Adrenal gland (tissue), 12 donors: ENCODE measurements around the gene EPHB2. TPM values are rescaled to one million over a fixed set of nuclear protein-coding genes. Genes with fewer than 3 reads are reported as not detected.

ENCODE experiments used
- DNase-seq, 7 donors: peaks; one replicate each; pipeline ENCODE4 v3.0.0-alpha.2; 2019 to 2020
- H3K27ac ChIP-seq, 5 donors: fragments of 200-600 bp; sonication (generic) in 4 of 5; 1 replicate in 3 of 5; 2 replicates in 2 of 5; pipeline versions ENCODE4 v1.5.1 to v1.8.0; 2016 to 2020; ENCODE audit warnings: mild to moderate bottlenecking in 1 of 5
- H3K27me3 ChIP-seq: fragments of 200-600 bp; 2 replicates; pipeline ENCODE4 v1.8.0; 2021
- H3K36me3 ChIP-seq, 2 donors: fragments of 200-600 bp; replicated peaks in 1 of 2; 1 replicate in 1 of 2; 2 replicates in 1 of 2; pipeline versions ENCODE4 v1.5.1 to v1.8.0; 2018 to 2022
- H3K4me1 ChIP-seq, 2 donors: fragments of 200-600 bp; replicated peaks in 1 of 2; 1 replicate in 1 of 2; 2 replicates in 1 of 2; pipeline versions ENCODE4 v1.5.1 to v1.8.0; 2018 to 2021
- H3K4me3 ChIP-seq, 4 donors: fragments of 200-600 bp; sonication (generic) in 3 of 4; one replicate each; pipeline ENCODE4 v1.5.1; 2016 to 2018
- H3K9me3 ChIP-seq, 3 donors: fragments of 200-600 bp; sonication (generic) in 1 of 3; replicated peaks in 1 of 3; 1 replicate in 2 of 3; 2 replicates in 1 of 3; pipeline versions ENCODE4 v1.5.1 to v1.8.0; 2016 to 2021
- POLR2A ChIP-seq, 2 donors: fragments of 450-650 bp; IDR thresholded peaks; one replicate each; pipeline ENCODE4 v1.6.1; 2017; ENCODE audit warnings: antibody characterized with exemption in 2 of 2, mild to moderate bottlenecking in 2 of 2, moderate library complexity in 1 of 2
- WGBS, 4 donors: extraction: QIAGEN DNeasy Blood & Tissue Kit in 2 of 4; methylation state at CpG; one replicate each; pipeline versions ENCODE4 v1.1.5 to v1.1.7; 2013 to 2017; 5-methylcytosine and 5-hydroxymethylcytosine counted together
- intact Hi-C, 2 donors: fragments of 100-400 bp; cut with DNase I; formaldehyde crosslinking; loops; one replicate each; pipeline versions ENCODE4 v1.14.1 to v1.15.0; 2022 to 2023
- polyA plus RNA-seq, 3 donors: library from polyadenylated mRNA; stranded (reverse); fragments of 200-250 nt in 2 of 3; fragments of 350-450 nt in 1 of 3; fragmentation: Illumina TruSeq in 1 of 3; extraction: RNeasy Lipid Tissue Mini Kit (QIAGEN cat#74804) in 1 of 3; gene quantifications; one replicate each; pipeline ENCODE4 v1.2.3, GENCODE V29; 2013 to 2014
- total RNA-seq, 9 donors: library from RNA; depleted of rRNA in 4 of 9; stranded (reverse); fragments of >200 nt in 4 of 9; fragments of 120-200 nt in 1 of 9; fragmentation: NEBNext Ultra II Directional in 1 of 9; extraction: Animal tissue kit (Norgen Biotek cat#: 25700) in 1 of 9; gene quantifications; one replicate each; pipeline versions ENCODE4 v1.1.0 to v1.2.4, GENCODE V29; 2013 to 2023
- TF ChIP-seq, protein P1 (sequence below), 6 experiments: fragments of 450-650 bp in 4 of 6; fragments of 200-600 bp in 2 of 6; sonication (generic) in 1 of 6; IDR thresholded peaks; 1 replicate in 5 of 6; 2 replicates in 1 of 6; pipeline versions ENCODE4 v1.5.1 to v1.8.0; 2016 to 2021; ENCODE audit warnings: antibody characterized with exemption in 6 of 6, mild to moderate bottlenecking in 2 of 6, moderate library complexity in 1 of 6
- donor health status: healthy with polysubstance abuse.
- donor health status: Bipolar disorder and iron deficiency.
- donor health status: DM: yes; HTN: yes; CAD: no.
- donor health status: DM: no; HTN: no; CAD: no.
- donor health status: DM: no; HTN: no; CAD: no.
- donor health status: DM: yes; HTN: yes; CAD: no.

EPHB2 gene
- total and polyA plus RNA-seq, 12 donors, result 0.67 to 10.3 (median 3.1) TPM

- H3K36me3 ChIP-seq, result no peaks in the 10 kb centered on the region
- WGBS, 4 donors, result 92 to 96% (median 94%) methylated on average over 13 of the region's 13 CpGs
- no peak for DNase-seq
- TF ChIP-seq POLR2A (IDR thresholded peaks at IDR 0.05), result no peak
- TF ChIP-seq, protein P1, sequence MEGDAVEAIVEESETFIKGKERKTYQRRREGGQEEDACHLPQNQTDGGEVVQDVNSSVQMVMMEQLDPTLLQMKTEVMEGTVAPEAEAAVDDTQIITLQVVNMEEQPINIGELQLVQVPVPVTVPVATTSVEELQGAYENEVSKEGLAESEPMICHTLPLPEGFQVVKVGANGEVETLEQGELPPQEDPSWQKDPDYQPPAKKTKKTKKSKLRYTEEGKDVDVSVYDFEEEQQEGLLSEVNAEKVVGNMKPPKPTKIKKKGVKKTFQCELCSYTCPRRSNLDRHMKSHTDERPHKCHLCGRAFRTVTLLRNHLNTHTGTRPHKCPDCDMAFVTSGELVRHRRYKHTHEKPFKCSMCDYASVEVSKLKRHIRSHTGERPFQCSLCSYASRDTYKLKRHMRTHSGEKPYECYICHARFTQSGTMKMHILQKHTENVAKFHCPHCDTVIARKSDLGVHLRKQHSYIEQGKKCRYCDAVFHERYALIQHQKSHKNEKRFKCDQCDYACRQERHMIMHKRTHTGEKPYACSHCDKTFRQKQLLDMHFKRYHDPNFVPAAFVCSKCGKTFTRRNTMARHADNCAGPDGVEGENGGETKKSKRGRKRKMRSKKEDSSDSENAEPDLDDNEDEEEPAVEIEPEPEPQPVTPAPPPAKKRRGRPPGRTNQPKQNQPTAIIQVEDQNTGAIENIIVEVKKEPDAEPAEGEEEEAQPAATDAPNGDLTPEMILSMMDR (IDR thresholded peaks at IDR 0.05), result no peak
- intact Hi-C loops, result no loop called here
- no peaks in the 10 kb centered on the region for H3K9me3 ChIP-seq
- no peak overlapping the region for H3K27ac ChIP-seq
- H3K27me3 ChIP-seq, result no peaks in the 10 kb centered on the region
- no peaks in the 10 kb centered on the region for H3K4me1 ChIP-seq
- no peak overlapping the region for H3K4me3 ChIP-seq
Measured at GRCh38 chr1:22892789-22893188, 182.2 kb downstream of the EPHB2 start.

DNA sequence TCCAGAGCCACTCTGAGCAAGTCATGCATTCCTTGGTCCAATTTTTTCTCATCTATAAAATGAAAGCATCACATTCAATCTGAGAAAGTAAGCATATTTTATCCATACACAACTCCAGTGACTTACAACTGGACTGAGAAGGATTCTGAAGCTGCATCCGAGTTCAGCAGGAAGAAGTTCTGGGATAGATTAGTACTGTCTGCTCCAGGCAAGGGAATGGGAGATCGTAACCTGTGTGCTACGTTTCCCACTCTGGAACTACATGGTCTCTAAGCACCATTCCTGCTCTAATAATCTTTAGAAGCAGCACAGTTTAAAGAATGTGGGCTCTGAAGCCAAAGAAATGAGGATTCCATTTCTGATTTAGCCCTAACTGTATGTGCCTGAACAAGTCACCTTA lies 182.7 kb downstream of the EPHB2 start:
- H3K9me3 ChIP-seq, result no peaks in the 10 kb centered on the region
- H3K4me1 ChIP-seq, result no peaks in the 10 kb centered on the region
- H3K27ac ChIP-seq, result no peak overlapping the region
- TF ChIP-seq, protein P1 (IDR thresholded peaks at IDR 0.05), result no peak
- TF ChIP-seq POLR2A (IDR thresholded peaks at IDR 0.05), result no peak
- no peaks in the 10 kb centered on the region for H3K27me3 ChIP-seq
- DNase-seq, result no peak
- WGBS, 4 donors, result 70 to 98% (median 73%) methylated on average over 3 of the region's 3 CpGs
- no peaks in the 10 kb centered on the region for H3K36me3 ChIP-seq
- H3K4me3 ChIP-seq, result no peak overlapping the region
- intact Hi-C loops, result no loop called here

DNA sequence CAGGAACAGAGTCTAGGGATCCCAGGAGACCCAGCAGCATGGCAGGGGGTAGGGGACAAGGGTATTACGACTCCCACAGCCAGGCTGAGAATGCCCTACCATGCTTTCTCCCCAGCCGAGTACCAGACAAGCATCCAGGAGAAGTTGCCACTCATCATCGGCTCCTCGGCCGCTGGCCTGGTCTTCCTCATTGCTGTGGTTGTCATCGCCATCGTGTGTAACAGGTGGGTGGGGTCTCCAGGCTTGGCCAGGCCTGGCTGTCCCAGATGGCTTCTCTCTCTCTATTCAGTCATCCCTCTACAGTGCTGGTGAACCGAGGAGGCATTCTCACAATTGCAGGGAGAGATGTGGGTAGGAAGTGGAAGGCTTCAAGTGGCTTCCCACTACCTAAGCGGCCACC lies 184.7 kb downstream of the EPHB2 start:
- intact Hi-C loops, result no loop called here
- Histone ChIP-seq H3K4me1 (no peaks in the 10 kb centered on the region), H3K27ac (no peak overlapping the region), H3K27me3 (no peaks in the 10 kb centered on the region), H3K9me3 (no peaks in the 10 kb centered on the region), H3K36me3 (no peaks in the 10 kb centered on the region), H3K4me3 (no peak overlapping the region)
- no peak for DNase-seq
- TF ChIP-seq POLR2A (IDR thresholded peaks at IDR 0.05), result no peak
- TF ChIP-seq, protein P1 (IDR thresholded peaks at IDR 0.05), result no peak
- 74 to 90% (median 85%) methylated on average over 1 to 9 of the region's 9 CpGs for WGBS, 4 donors

GRCh38 chr1:22896184-22896583 lies 185.5 kb downstream of the EPHB2 start:
- DNase-seq, result no peak
- no peak for TF ChIP-seq POLR2A (IDR thresholded peaks at IDR 0.05)
- TF ChIP-seq, protein P1 (IDR thresholded peaks at IDR 0.05), result no peak
- H3K27me3 ChIP-seq, result no peaks in the 10 kb centered on the region
- WGBS, 4 donors, result 82 to 90% (median 87%) methylated on average over 5 to 7 of the region's 7 CpGs
- no peaks in the 10 kb centered on the region for H3K4me1 ChIP-seq
- H3K36me3 ChIP-seq, result no peaks in the 10 kb centered on the region
- H3K27ac ChIP-seq, result no peak overlapping the region
- no peak overlapping the region for H3K4me3 ChIP-seq
- intact Hi-C loops, result no loop called here
- H3K9me3 ChIP-seq, result no peaks in the 10 kb centered on the region
